HUES64 (cell line): Measurements from ENCODE around the gene ANKRD28.

ENCODE experiments used
- H3K27ac ChIP-seq: 2 replicates; pipeline ENCODE4 v1.7.0; 2013; ENCODE audit warnings: low read depth, low read length, inconsistent platforms
- H3K27me3 ChIP-seq: 2 replicates; pipeline ENCODE4 v1.6.1; 2013; ENCODE audit warnings: mild to moderate bottlenecking, low read length; ENCODE audit not compliant: insufficient read depth
- H3K36me3 ChIP-seq: 2 replicates; pipeline ENCODE4 v1.6.1; 2013; ENCODE audit warnings: mild to moderate bottlenecking, low read length; ENCODE audit not compliant: insufficient read depth
- H3K4me1 ChIP-seq: 2 replicates; pipeline ENCODE4 v1.6.1; 2013; ENCODE audit warnings: mild to moderate bottlenecking, low read length, moderate library complexity; ENCODE audit not compliant: insufficient read depth
- H3K4me3 ChIP-seq: 2 replicates; pipeline ENCODE4 v1.5.1; 2013; ENCODE audit warnings: mild to moderate bottlenecking, low read length, moderate library complexity
- H3K9ac ChIP-seq: 2 replicates; pipeline ENCODE4 v1.6.1; 2013; ENCODE audit warnings: mild to moderate bottlenecking, low read depth, low read length
- H3K9me3 ChIP-seq: 2 replicates; pipeline ENCODE4 v1.6.1; 2013; ENCODE audit warnings: low read depth, low read length; ENCODE audit not compliant: insufficient read depth
- WGBS: fragments of 150-250, 120-280 bp; methylation state at CpG from one replicate; pipeline ENCODE4 v1.1.7; 2013; ENCODE audit warnings: missing lambda C conversion rate; 5-methylcytosine and 5-hydroxymethylcytosine counted together

Gene ANKRD28

GRCh38 chr3:15664144-15664543 lies 133.6 kb downstream of the ANKRD28 start:
- H3K4me3 ChIP-seq, result no peak overlapping the region
- no peak overlapping the region for H3K9ac ChIP-seq
- WGBS, result 92% methylated on average over 1 of the region's 1 CpG
- H3K27ac ChIP-seq, result no peak overlapping the region
- no peaks in the 10 kb centered on the region for H3K27me3 ChIP-seq
- H3K9me3 ChIP-seq, result no peaks in the 10 kb centered on the region
- peaks cover 16% of the 10 kb centered on the region; the same call in 1 of the 2 replicates for H3K36me3 ChIP-seq
- peaks cover 10% of the 10 kb centered on the region; the same call in 1 of the 2 replicates for H3K4me1 ChIP-seq

GRCh38 chr3:15660055-15660935 lies 137.5 kb downstream of the ANKRD28 start:
- no peaks in the 10 kb centered on the region for H3K4me1 ChIP-seq
- no peaks in the 10 kb centered on the region for H3K36me3 ChIP-seq
- 86% methylated on average over 6 of the region's 7 CpGs for WGBS
- H3K27ac ChIP-seq, result no peak overlapping the region
- H3K9me3 ChIP-seq, result peaks cover 22% of the 10 kb centered on the region
- H3K9ac ChIP-seq, result no peak overlapping the region
- H3K4me3 ChIP-seq, result no peak overlapping the region
- no peaks in the 10 kb centered on the region for H3K27me3 ChIP-seq

- Histone ChIP-seq H3K36me3 (no peaks in the 10 kb centered on the region), H3K9ac (no peak overlapping the region), H3K27me3 (no peaks in the 10 kb centered on the region), H3K4me3 (no peak overlapping the region), H3K9me3 (peaks cover 22% of the 10 kb centered on the region), H3K4me1 (no peaks in the 10 kb centered on the region), H3K27ac (no peak overlapping the region)
- 94% methylated on average over 5 of the region's 5 CpGs for WGBS
Measured at GRCh38 chr3:15659254-15659975, 138.4 kb downstream of the ANKRD28 start.

GRCh38 chr3:15657016-15657415 lies 140.8 kb downstream of the ANKRD28 start:
- H3K9me3 ChIP-seq, result peaks cover 22% of the 10 kb centered on the region
- no peak overlapping the region for H3K4me3 ChIP-seq
- no peak overlapping the region for H3K9ac ChIP-seq
- H3K36me3 ChIP-seq, result no peaks in the 10 kb centered on the region
- no peak overlapping the region for H3K27ac ChIP-seq
- no peaks in the 10 kb centered on the region for H3K4me1 ChIP-seq
- no peaks in the 10 kb centered on the region for H3K27me3 ChIP-seq

- Histone ChIP-seq H3K4me3 (no peak overlapping the region), H3K9me3 (peaks cover 22% of the 10 kb centered on the region), H3K36me3 (no peaks in the 10 kb centered on the region), H3K27me3 (no peaks in the 10 kb centered on the region), H3K9ac (no peak overlapping the region), H3K27ac (no peak overlapping the region), H3K4me1 (no peaks in the 10 kb centered on the region)
- WGBS, result 94% methylated on average over 4 of the region's 5 CpGs
Measured at GRCh38 chr3:15656342-15656741, 141.4 kb downstream of the ANKRD28 start.

GRCh38 chr3:15654891-15655290 lies 142.9 kb downstream of the ANKRD28 start:
- Histone ChIP-seq H3K27ac (no peak overlapping the region), H3K9me3 (peaks cover 22% of the 10 kb centered on the region), H3K4me1 (no peaks in the 10 kb centered on the region), H3K27me3 (no peaks in the 10 kb centered on the region), H3K9ac (no peak overlapping the region), H3K4me3 (no peak overlapping the region), H3K36me3 (no peaks in the 10 kb centered on the region)
- WGBS, result 91% methylated on average over 8 of the region's 9 CpGs

- no peaks in the 10 kb centered on the region for H3K36me3 ChIP-seq
- no peak overlapping the region for H3K4me3 ChIP-seq
- H3K4me1 ChIP-seq, result no peaks in the 10 kb centered on the region
- H3K27me3 ChIP-seq, result no peaks in the 10 kb centered on the region
- H3K9ac ChIP-seq, result no peak overlapping the region
- no peak overlapping the region for H3K27ac ChIP-seq
- peaks cover 22% of the 10 kb centered on the region for H3K9me3 ChIP-seq
Measured at GRCh38 chr3:15654127-15654526, 143.7 kb downstream of the ANKRD28 start.

- Histone ChIP-seq H3K27ac (no peak overlapping the region), H3K36me3 (no peaks in the 10 kb centered on the region), H3K4me1 (no peaks in the 10 kb centered on the region), H3K9ac (no peak overlapping the region), H3K27me3 (no peaks in the 10 kb centered on the region), H3K9me3 (peaks cover 22% of the 10 kb centered on the region), H3K4me3 (no peak overlapping the region)
- WGBS, result 97% methylated on average over 3 of the region's 3 CpGs
Measured at GRCh38 chr3:15653321-15653720, 144.5 kb downstream of the ANKRD28 start.

- H3K27ac ChIP-seq, result no peak overlapping the region
- H3K27me3 ChIP-seq, result no peaks in the 10 kb centered on the region
- H3K9me3 ChIP-seq, result peaks cover 9% of the 10 kb centered on the region
- no peaks in the 10 kb centered on the region for H3K36me3 ChIP-seq
- H3K4me1 ChIP-seq, result peaks cover 6% of the 10 kb centered on the region
- H3K4me3 ChIP-seq, result no peak overlapping the region
- H3K9ac ChIP-seq, result no peak overlapping the region
- 94% methylated on average over 8 of the region's 8 CpGs for WGBS
Measured at GRCh38 chr3:15651396-15651795, 146.4 kb downstream of the ANKRD28 start.

- H3K4me3 ChIP-seq, result no peak overlapping the region
- H3K36me3 ChIP-seq, result 0 out of 2 replicates have a peak, but pooled peaks cover under 1% of the 10 kb centered on the region
- peaks cover 12% of the 10 kb centered on the region for H3K4me1 ChIP-seq
- no peaks in the 10 kb centered on the region for H3K9me3 ChIP-seq
- WGBS, result 94% methylated on average over 5 of the region's 5 CpGs
- no peak overlapping the region for H3K9ac ChIP-seq
- no peaks in the 10 kb centered on the region for H3K27me3 ChIP-seq
- H3K27ac ChIP-seq, result no peak overlapping the region
Measured at GRCh38 chr3:15649858-15650257, 147.9 kb downstream of the ANKRD28 start.

GRCh38 chr3:15649341-15649740 lies 148.4 kb downstream of the ANKRD28 start:
- H3K4me3 ChIP-seq, result no peak overlapping the region
- no peak overlapping the region for H3K9ac ChIP-seq
- H3K27ac ChIP-seq, result no peak overlapping the region
- H3K36me3 ChIP-seq, result 0 out of 2 replicates have a peak, but pooled peaks cover 6% of the 10 kb centered on the region
- H3K27me3 ChIP-seq, result no peaks in the 10 kb centered on the region
- no peaks in the 10 kb centered on the region for H3K9me3 ChIP-seq
- 94% methylated on average over 3 of the region's 3 CpGs for WGBS
- H3K4me1 ChIP-seq, result peaks cover 12% of the 10 kb centered on the region
